Umbilical cord (tissue), 2 donors: ENCODE measurements around the gene ZCCHC7. TPM values are rescaled to one million over a fixed set of nuclear protein-coding genes. Genes with fewer than 3 reads are reported as not detected.
"Not testable (repeated sequence)": the region's sequence is repeated elsewhere in the genome, so short reads cannot be mapped to it uniquely, and the experiment has no call there.

Source experiments
- DNase-seq: peaks from one replicate; pipeline ENCODE4 v3.0.0-alpha.2; 2015; ENCODE audit warnings: low spot score
- total RNA-seq: library from RNA; depleted of rRNA; stranded (reverse); fragments of >200 nt; gene quantifications from one replicate; pipeline ENCODE4 v1.2.3, GENCODE V29; 2014; ENCODE audit warnings: low replicate concordance; ENCODE audit not compliant: insufficient read depth

ZCCHC7 gene
- 34.7 TPM for total RNA-seq

GRCh38 chr9:37119907-37120842, at the start of gene ZCCHC7:
Gene ZCCHC7, plus strand, starts transcription at chr9:37120574.
- peak; percentile 98 for DNase-seq

- DNase-seq: not testable (repeated sequence)
Observed at GRCh38 chr9:37074790-37075189, 45.6 kb upstream of the ZCCHC7 start.

GRCh38 chr9:37079370-37080164, 40.8 kb upstream of the ZCCHC7 start:
- peak; percentile 97 for DNase-seq

GRCh38 chr9:37080165-37080628, 40.2 kb upstream of the ZCCHC7 start:
- DNase-seq: not testable (repeated sequence)

GRCh38 chr9:37081507-37081906, 38.9 kb upstream of the ZCCHC7 start:
- not testable (repeated sequence) for DNase-seq

GRCh38 chr9:37082214-37082765, 38.1 kb upstream of the ZCCHC7 start:
- no peak for DNase-seq

- DNase-seq: no peak
Observed at GRCh38 chr9:37083654-37084053, 36.7 kb upstream of the ZCCHC7 start.

GRCh38 chr9:37085233-37085632, 35.1 kb upstream of the ZCCHC7 start:
- no peak for DNase-seq

- not testable (repeated sequence) for DNase-seq
Observed at GRCh38 chr9:37092714-37093295, 27.6 kb upstream of the ZCCHC7 start.

- no peak for DNase-seq
Observed at GRCh38 chr9:37094751-37095150, 25.6 kb upstream of the ZCCHC7 start.

- DNase-seq: no peak
Observed at GRCh38 chr9:37096628-37097027, 23.7 kb upstream of the ZCCHC7 start.

- DNase-seq: no peak
Observed at GRCh38 chr9:37097294-37097693, 23.1 kb upstream of the ZCCHC7 start.

- no peak for DNase-seq
Observed at GRCh38 chr9:37100327-37100726, 20.0 kb upstream of the ZCCHC7 start.

- no peak for DNase-seq
Observed at GRCh38 chr9:37100741-37101140, 19.6 kb upstream of the ZCCHC7 start.

- DNase-seq: no peak
Observed at GRCh38 chr9:37102486-37102885, 17.9 kb upstream of the ZCCHC7 start.

GRCh38 chr9:37104183-37104889, 16.0 kb upstream of the ZCCHC7 start:
- DNase-seq: peak; percentile 71

GRCh38 chr9:37105234-37105633, 15.1 kb upstream of the ZCCHC7 start:
- DNase-seq: peak; percentile 50

GRCh38 chr9:37107701-37108100, 12.7 kb upstream of the ZCCHC7 start:
- no peak for DNase-seq

- not testable (repeated sequence) for DNase-seq
Observed at GRCh38 chr9:37114442-37114841, 5.9 kb upstream of the ZCCHC7 start.

- no peak for DNase-seq
Observed at GRCh38 chr9:37117956-37118355, 2.4 kb upstream of the ZCCHC7 start.

- no peak for DNase-seq
Observed at GRCh38 chr9:37119360-37119759, 1.0 kb upstream of the ZCCHC7 start.
